Measurements from ENCODE around the gene FEN1. TPM values are rescaled to one million over a fixed set of nuclear protein-coding genes. Genes with fewer than 3 reads are reported as not detected.

The FEN1 gene
- total and polyA plus RNA-seq, 2 of the 8 experiments (the other 6 are each of a cell fraction or from before 2014, with no cell fraction given): 52.6 to 86.1 TPM

GRCh38 chr11:61840371-61840770 lies 47.7 kb downstream of the FEN1 start:
- Histone ChIP-seq H3K27ac (ENCODE audit: low read depth, low read length) (no peak overlapping the region), H2BK5ac (ENCODE audit: low read depth, low read length) (no peak overlapping the region), H3K9me3 (ENCODE audit: insufficient read depth in 2 of 2, low read depth in 1 of 2, low read length in 1 of 2) (no peaks in the 10 kb centered on the region), H4K5ac (ENCODE audit: insufficient read length, low read depth, low read length) (no peak overlapping the region), H2BK20ac (ENCODE audit: low read length) (no peak overlapping the region), H3K36me3 (ENCODE audit: control insufficient read depth in 2 of 4, insufficient read depth in 4 of 4, low read length in 3 of 4) (peaks cover 32 to 80% (median 61%) of the 10 kb centered on the region in 4 experiments), H4K8ac (ENCODE audit: extremely low read depth, insufficient read depth, low read length) (no peak overlapping the region), H2BK15ac (ENCODE audit: low read length) (no peak overlapping the region), H3K79me1 (ENCODE audit: low read depth, low read length) (peaks cover 7% of the 10 kb centered on the region; the same call in 1 of the 2 replicates), H3K23me2 (ENCODE audit: low read depth, low read length) (no peaks in the 10 kb centered on the region), H2BK120ac (replicated peaks; ENCODE audit: low read depth, low read length) (no peak overlapping the region), H3K14ac (ENCODE audit: insufficient read length) (no peak overlapping the region), H3K4me1 (replicated peaks in 1 of 4; ENCODE audit: control insufficient read depth in 3 of 4, insufficient read depth in 4 of 4, low read length in 3 of 4) (no peaks in the 10 kb centered on the region; a peak in 1 of 7 replicates), H2BK12ac (ENCODE audit: low read depth, low read length) (no peak overlapping the region), H3K9ac (replicated peaks in 1 of 4; ENCODE audit: extremely low read depth in 1 of 4, low read depth in 3 of 4, low read length in 3 of 4) (no peak overlapping the region), H2AK5ac (ENCODE audit: low read depth, low read length) (no peak overlapping the region), H3K27me3 (replicated peaks in 1 of 4; ENCODE audit: control insufficient read depth in 3 of 4, extremely low read depth in 1 of 4, insufficient read depth in 3 of 4, low read length in 3 of 4) (no peaks in the 10 kb centered on the region; a peak in 1 of 7 replicates), H4K20me1 (replicated peaks in 1 of 2; ENCODE audit: control insufficient read depth in 1 of 2, insufficient read depth in 2 of 2, low read length in 2 of 2) (peaks cover 7 to 24% of the 10 kb centered on the region in 2 experiments), H2AFZ (ENCODE audit: low read length) (no peak overlapping the region), H3K56ac (replicated peaks; ENCODE audit: insufficient read length, low read depth, low read length) (no peak overlapping the region), H3K79me2 (ENCODE audit: control insufficient read depth in 1 of 2, insufficient read depth in 2 of 2, low read length in 2 of 2) (peaks cover 0 to 26% of the 10 kb centered on the region in 2 experiments; a peak in 2 of 4 replicates), H4K91ac (replicated peaks; ENCODE audit: insufficient read length, low read length) (no peak overlapping the region), H3K4me3 (ENCODE audit: extremely low read depth in 1 of 4, insufficient read depth in 2 of 4, low read depth in 3 of 4, low read length in 4 of 4) (no peak overlapping the region), H3K18ac (ENCODE audit: extremely low read depth, low read length) (no peak overlapping the region), H3K23ac (ENCODE audit: insufficient read length) (no peak overlapping the region), H3K4me2 (ENCODE audit: insufficient read depth in 1 of 2, low read depth in 2 of 2, low read length in 2 of 2) (no peak overlapping the region), H3K4ac (replicated peaks; ENCODE audit: insufficient read length, low read depth, low read length) (no peak overlapping the region)
- FAIRE-seq (no peak), DNase-seq (ENCODE audit: low read depth in 1 of 2, low spot score in 2 of 2) (no peak)
- TF ChIP-seq ZNF274 (IDR thresholded peaks at IDR 0.05; ENCODE audit: borderline replicate concordance, extremely low read depth, low read length) (no peak), TCF12 (IDR thresholded peaks at IDR 0.05; ENCODE audit: low read depth, low read length) (no peak), RAD21 (IDR thresholded peaks at IDR 0.05 in 1 of 2, conservative IDR thresholded peaks at IDR 0.05 in 1 of 2; ENCODE audit: low read depth in 2 of 2, low read length in 2 of 2) (no peak), POLR2A (IDR thresholded peaks at IDR 0.05; ENCODE audit: control extremely low read depth in 1 of 2, low read depth in 2 of 2, low read length in 2 of 2) (no peak), POU5F1 (IDR thresholded peaks at IDR 0.05; ENCODE audit: low read depth, low read length) (no peak), PHF8 (conservative IDR thresholded peaks at IDR 0.05; ENCODE audit: low read depth, low read length) (no peak), USF2 (IDR thresholded peaks at IDR 0.05; ENCODE audit: low read length) (no peak), SIRT6 (IDR thresholded peaks at IDR 0.05; ENCODE audit: low read length) (no peak), ATF3 (IDR thresholded peaks at IDR 0.05; ENCODE audit: insufficient read depth, low read depth, low read length) (no peak), CEBPB (IDR thresholded peaks at IDR 0.05; ENCODE audit: low read depth, low read length) (no peak), NRF1 (IDR thresholded peaks at IDR 0.05; ENCODE audit: low read depth, low read length) (no peak), NANOG (IDR thresholded peaks at IDR 0.05; ENCODE audit: insufficient read depth, low read depth, low read length, poor library complexity, severe bottlenecking) (no peak)
- ChIA-PET CTCF (ENCODE audit: partially characterized antibody) (interaction anchor here (1.1 to 1.2 kb wide), 2 partner anchors 11 to 40 kb away, joined by 3 read pairs; no protein-coding TSS in a partner anchor), POLR2A (ENCODE audit: partially characterized antibody) (interaction anchor here (0.8 to 3.0 kb wide), 4 partner anchors 9 to 48 kb away, joined by 3 to 16 read pairs (median 6); partner anchors contain the start of genes FADS2, FEN1 and TMEM258)
- WGBS, 2 experiments (ENCODE audit: extremely low coverage in 1 of 2, insufficient coverage in 1 of 2, insufficient read length in 1 of 2, insufficient replicate concordance in 2 of 2, low coverage in 1 of 2, low lambda C conversion rate in 2 of 2, missing lambda C conversion rate in 1 of 2): 91% methylated on average over 7 of the region's 7 CpGs; no CpG with 5 or more reads in 1 of the 2 experiments
